ENCODE measurements around the gene SPATC1L.
"Not testable (repeated sequence)": the region's sequence is repeated elsewhere in the genome, so short reads cannot be mapped to it uniquely, and the experiment has no call there.

The SPATC1L gene

GRCh38 chr21:46182548-46183336 lies 1.5 kb downstream of the SPATC1L start:
- no peak for DNase-seq

GRCh38 chr21:46181953-46182547 lies 2.2 kb downstream of the SPATC1L start:
- DNase-seq = no peak

- no peak for DNase-seq
Measured at GRCh38 chr21:46181436-46181835, 2.8 kb downstream of the SPATC1L start.

- no peak for DNase-seq
Measured at GRCh38 chr21:46180778-46181391, 3.4 kb downstream of the SPATC1L start.

GRCh38 chr21:46180079-46180722 lies 4.1 kb downstream of the SPATC1L start:
- no peak for DNase-seq

- no peak for DNase-seq
Measured at GRCh38 chr21:46179708-46180078, 4.6 kb downstream of the SPATC1L start.

GRCh38 chr21:46178961-46179360 lies 5.3 kb downstream of the SPATC1L start:
- DNase-seq = no peak

GRCh38 chr21:46176443-46177129 lies 7.7 kb downstream of the SPATC1L start:
- not testable (repeated sequence) for DNase-seq

GRCh38 chr21:46173573-46173972 lies 10.7 kb downstream of the SPATC1L start:
- DNase-seq = no peak

- no peak for DNase-seq
Measured at GRCh38 chr21:46172863-46173528, 11.3 kb downstream of the SPATC1L start.

- no peak for DNase-seq
Measured at GRCh38 chr21:46171996-46172862, 12.0 kb downstream of the SPATC1L start.

GRCh38 chr21:46171585-46171984 lies 12.7 kb downstream of the SPATC1L start:
- DNase-seq = no peak

GRCh38 chr21:46170436-46171193 lies 13.6 kb downstream of the SPATC1L start:
- DNase-seq = not testable (repeated sequence)

GRCh38 chr21:46168659-46169386 lies 15.4 kb downstream of the SPATC1L start:
- DNase-seq = no peak

- no peak for DNase-seq
Measured at GRCh38 chr21:46168238-46168637, 16.0 kb downstream of the SPATC1L start.

- no peak for DNase-seq
Measured at GRCh38 chr21:46165098-46165497, 19.2 kb downstream of the SPATC1L start.

- no peak for DNase-seq
Measured at GRCh38 chr21:46163380-46163779, 20.9 kb downstream of the SPATC1L start.

GRCh38 chr21:46161633-46162592 lies 22.3 kb downstream of the SPATC1L start:
- no peak for DNase-seq
